Mammary epithelial cell (primary cell): ENCODE results near the gene GGCT.

Experiments
- CTCF ChIP-seq, 2 donors: IDR thresholded peaks in 1 of 2; conservative IDR thresholded peaks in 1 of 2; 2 replicates each; pipeline ENCODE4 v1.5.1; 2011 to 2012; ENCODE audit warnings: inconsistent platforms in 2 of 2, low read length in 2 of 2, mild to moderate bottlenecking in 2 of 2, control low read depth in 1 of 2, low read depth in 1 of 2; ENCODE audit not compliant: insufficient read depth in 1 of 2; ENCODE audit errors: extremely low read depth in 1 of 2
- EZH2 ChIP-seq: IDR thresholded peaks from 2 replicates; pipeline ENCODE4 v1.6.1; 2012; ENCODE audit warnings: low read length, inconsistent platforms, borderline replicate concordance

DNA sequence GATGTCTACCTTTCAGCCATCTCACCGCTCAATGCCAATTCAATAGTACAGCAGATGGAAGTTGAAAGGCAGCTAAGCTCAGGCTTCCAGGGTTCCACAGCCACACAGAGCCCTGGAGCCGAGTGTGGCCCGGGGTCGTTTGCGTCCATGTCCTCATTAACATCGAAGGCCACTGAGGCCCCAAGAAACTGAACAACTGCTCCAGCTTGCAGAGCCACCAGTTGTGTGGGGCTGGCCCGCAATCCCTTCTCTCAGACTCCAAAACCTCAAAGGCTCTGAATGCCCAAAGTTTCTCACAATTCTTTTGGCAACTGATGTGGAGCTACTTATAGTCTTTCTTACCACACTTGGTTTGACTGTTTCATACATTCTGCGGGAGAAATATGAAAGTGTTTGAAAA is 57.2 kb downstream of the GGCT start:
- TF ChIP-seq CTCF (conservative IDR thresholded peaks at IDR 0.05 in 1 of 2, IDR thresholded peaks at IDR 0.05 in 1 of 2; ENCODE audit: extremely low read depth in 1 of 2, insufficient read depth in 1 of 2, low read depth in 1 of 2, low read length in 2 of 2): no peak
- TF ChIP-seq EZH2: no peak
